HepG2 (cell line): ENCODE data around the gene PIP5K1A. TPM values are rescaled to one million over a fixed set of nuclear protein-coding genes. Genes with fewer than 3 reads are reported as not detected.

Experiments
- CBX2 ChIP-seq, 2 experiments: fragments of 200-600 bp in 1 of 2; sonication (generic); formaldehyde crosslinking in 1 of 2; IDR thresholded peaks; 2 replicates each; pipeline versions ENCODE4 v1.7.0 to v1.8.1; 2018 to 2022; ENCODE audit warnings: low read depth in 2 of 2, low read length in 1 of 2, mild to moderate bottlenecking in 1 of 2, missing genetic modification reagents in 1 of 2
- ETV6 ChIP-seq: sonication (generic); formaldehyde crosslinking; conservative IDR thresholded peaks from 2 replicates; pipeline ENCODE4 v1.4.0; 2020; ENCODE audit warnings: missing genetic modification reagents
- FIP1L1 ChIP-seq: fragments of 200-400 bp; formaldehyde crosslinking; IDR thresholded peaks from 2 replicates; pipeline ENCODE4 v1.6.1; 2018; ENCODE audit warnings: low read depth, mild to moderate bottlenecking, low read length, moderate library complexity, borderline replicate concordance; ENCODE audit not compliant: insufficient read depth
- HHEX ChIP-seq: IDR thresholded peaks from 2 replicates; pipeline ENCODE4 v1.6.1; 2016; ENCODE audit warnings: control low read depth
- KLF11 ChIP-seq: IDR thresholded peaks from 2 replicates; pipeline ENCODE4 v1.6.1; 2016; ENCODE audit warnings: missing compliant biosample characterization
- MED8 ChIP-seq: sonication (generic); formaldehyde crosslinking; IDR thresholded peaks from 2 replicates; pipeline ENCODE4 v1.8.1; 2023; ENCODE audit warnings: mild to moderate bottlenecking, missing genetic modification reagents; ENCODE audit not compliant: insufficient replicate concordance
- MEIS2 ChIP-seq: sonication (generic); formaldehyde crosslinking; IDR thresholded peaks from 2 replicates; pipeline ENCODE4 v1.9.0; 2021; ENCODE audit warnings: mild to moderate bottlenecking, missing genetic modification reagents
- NR1H2 ChIP-seq: sonication (generic); formaldehyde crosslinking; IDR thresholded peaks from 2 replicates; pipeline ENCODE4 v1.8.1; 2022; ENCODE audit warnings: low read depth, missing genetic modification reagents, borderline replicate concordance
- PCBP2 ChIP-seq: fragments of 200-400 bp; formaldehyde crosslinking; optimal IDR thresholded peaks from 2 replicates; pipeline ENCODE3; 2018; ENCODE audit warnings: low read length, low read depth; ENCODE audit not compliant: poor library complexity, severe bottlenecking
- TCF7 ChIP-seq: sonication (generic); IDR thresholded peaks from 2 replicates; pipeline ENCODE4 v1.6.1; 2016; ENCODE audit warnings: antibody characterized with exemption, low read depth
- ZNF333 ChIP-seq: sonication (generic); formaldehyde crosslinking; IDR thresholded peaks from 2 replicates; pipeline ENCODE4 v1.4.0; 2020; ENCODE audit warnings: mild to moderate bottlenecking, missing genetic modification reagents, borderline replicate concordance
- ZNF530 ChIP-seq: sonication (generic); formaldehyde crosslinking; IDR thresholded peaks from 2 replicates; pipeline ENCODE4 v1.5.0; 2020; ENCODE audit warnings: low read depth, mild to moderate bottlenecking, missing genetic modification reagents
- ZNF615 ChIP-seq: sonication (generic); formaldehyde crosslinking; IDR thresholded peaks from 2 replicates; pipeline ENCODE4 v1.5.0; 2020; ENCODE audit warnings: mild to moderate bottlenecking, missing genetic modification reagents, borderline replicate concordance
- ZNF790 ChIP-seq: sonication (generic); formaldehyde crosslinking; IDR thresholded peaks from 2 replicates; pipeline ENCODE4 v1.8.0; 2022; ENCODE audit warnings: missing genetic modification reagents, mild to moderate bottlenecking, borderline replicate concordance
- polyA plus RNA-seq, 8 experiments: library from polyadenylated mRNA; depleted of rRNA in 3 of 8; stranded (reverse) in 7 of 8; unstranded in 1 of 8; fragments of >200 nt; fragmentation: Illumina TruSeq in 4 of 8; extraction: Trizol in 4 of 8; gene quantifications; 2 replicates each; pipeline versions ENCODE4 v1.2.1 to v1.2.3, GENCODE V29; 2011 to 2016; ENCODE audit warnings: low read depth in 4 of 8, missing spikeins in 1 of 8, mixed read lengths in 1 of 8; ENCODE audit not compliant: insufficient read depth in 1 of 8
- total RNA-seq, 5 experiments: library from RNA; depleted of rRNA; stranded (reverse); fragments of >200 nt; fragmentation: Illumina TruSeq; extraction: Trizol; gene quantifications; 2 replicates each; pipeline ENCODE4 v1.2.3, GENCODE V29; 2016; ENCODE audit warnings: low read depth in 1 of 5
- TF ChIP-seq, protein P1 (sequence below): sonication (generic); formaldehyde crosslinking; IDR thresholded peaks from 2 replicates; pipeline ENCODE4 v1.5.0; 2020; ENCODE audit warnings: missing genetic modification reagents, mild to moderate bottlenecking, borderline replicate concordance
- TF ChIP-seq, protein P2 (sequence below): sonication (generic); formaldehyde crosslinking; IDR thresholded peaks from 2 replicates; pipeline ENCODE4 v1.4.0; 2020; ENCODE audit warnings: missing genetic modification reagents
- TF ChIP-seq, protein P3 (sequence below): IDR thresholded peaks from 2 replicates; pipeline ENCODE4 v1.6.1; 2016; ENCODE audit warnings: missing biosample characterization, missing genetic modification reagents, low read depth
- TF ChIP-seq, protein P4 (sequence below): sonication (generic); formaldehyde crosslinking; IDR thresholded peaks from 2 replicates; pipeline ENCODE4 v1.8.0; 2022; ENCODE audit warnings: mild to moderate bottlenecking, missing genetic modification reagents, moderate library complexity
- TF ChIP-seq, protein P5 (sequence below): sonication (generic); formaldehyde crosslinking; conservative IDR thresholded peaks from 2 replicates; pipeline ENCODE4 v1.4.0; 2020; ENCODE audit warnings: missing genetic modification reagents

Gene PIP5K1A
- total and polyA plus RNA-seq, 2 of the 13 experiments (the other 11 are each of a cell fraction or from before 2014, with no cell fraction given) = 45.3 to 65.1 TPM

DNA sequence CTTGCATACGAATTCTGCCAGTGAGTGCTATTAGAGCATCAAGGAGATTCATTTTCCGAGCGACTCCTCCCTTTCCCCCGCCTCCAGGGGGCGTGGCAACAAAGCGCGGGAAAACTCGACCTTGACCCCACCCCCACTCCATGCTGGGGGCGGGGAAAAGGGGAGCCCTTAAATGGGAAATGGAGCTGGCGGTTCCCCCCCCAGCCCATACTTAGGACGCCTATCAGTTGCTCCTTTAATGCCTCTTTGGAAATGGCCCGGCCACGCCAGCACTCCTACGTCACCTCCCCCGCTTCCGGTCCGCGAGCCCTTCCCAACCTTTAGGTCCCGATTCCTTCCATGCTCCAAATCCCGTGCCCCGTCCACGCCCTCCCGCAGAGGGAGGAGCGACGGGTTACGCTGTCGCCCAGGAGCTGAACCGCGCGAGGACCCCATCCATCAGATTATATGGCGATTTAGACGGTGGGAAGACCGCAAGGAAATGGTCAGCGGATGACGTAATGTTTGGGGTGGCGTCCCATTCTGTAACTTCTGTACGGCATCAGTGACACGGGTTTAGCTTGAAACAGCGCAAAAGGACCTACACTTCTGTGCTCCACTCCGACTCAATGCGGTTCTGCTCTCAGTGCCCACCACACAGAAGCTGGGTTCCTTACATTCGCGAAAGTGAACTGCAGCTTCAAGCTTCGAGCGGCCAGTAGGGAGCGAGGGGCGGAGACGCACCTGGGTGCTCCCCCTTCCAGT lies 83.0 kb downstream of the PIP5K1A start (continued):
- TF ChIP-seq NR1H2 (CRISPR knock-in tag) (no peak), ZNF790 (CRISPR knock-in tag) (no peak), HHEX (CRISPR knock-in tag) (0 out of 2 replicates have a peak, but pooled peaks have one; percentile 33), ZNF333 (0 out of 2 replicates have a peak, but pooled peaks have one; percentile 7), PCBP2 (no peak), CBX2 (IDR thresholded peaks at IDR 0.05; ENCODE audit: low read depth, low read length) (no peak), CBX2 (CRISPR knock-in tag; IDR thresholded peaks at IDR 0.05; ENCODE audit: low read depth) (no peak), ETV6 (CRISPR knock-in tag) (no peak), MED8 (CRISPR knock-in tag) (no peak), FIP1L1 (no peak), ZNF615 (CRISPR knock-in tag) (no peak), KLF11 (CRISPR knock-in tag) (no peak), ZNF530 (CRISPR knock-in tag) (no peak), TCF7 (no peak), MEIS2 (CRISPR knock-in tag) (peak; percentile 2)
- TF ChIP-seq, protein P1, sequence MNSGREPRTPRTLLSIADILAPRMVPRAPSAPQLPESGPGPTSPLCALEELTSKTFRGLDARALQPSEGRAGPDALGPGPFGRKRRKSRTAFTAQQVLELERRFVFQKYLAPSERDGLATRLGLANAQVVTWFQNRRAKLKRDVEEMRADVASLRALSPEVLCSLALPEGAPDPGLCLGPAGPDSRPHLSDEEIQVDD = no peak
- TF ChIP-seq, protein P2, sequence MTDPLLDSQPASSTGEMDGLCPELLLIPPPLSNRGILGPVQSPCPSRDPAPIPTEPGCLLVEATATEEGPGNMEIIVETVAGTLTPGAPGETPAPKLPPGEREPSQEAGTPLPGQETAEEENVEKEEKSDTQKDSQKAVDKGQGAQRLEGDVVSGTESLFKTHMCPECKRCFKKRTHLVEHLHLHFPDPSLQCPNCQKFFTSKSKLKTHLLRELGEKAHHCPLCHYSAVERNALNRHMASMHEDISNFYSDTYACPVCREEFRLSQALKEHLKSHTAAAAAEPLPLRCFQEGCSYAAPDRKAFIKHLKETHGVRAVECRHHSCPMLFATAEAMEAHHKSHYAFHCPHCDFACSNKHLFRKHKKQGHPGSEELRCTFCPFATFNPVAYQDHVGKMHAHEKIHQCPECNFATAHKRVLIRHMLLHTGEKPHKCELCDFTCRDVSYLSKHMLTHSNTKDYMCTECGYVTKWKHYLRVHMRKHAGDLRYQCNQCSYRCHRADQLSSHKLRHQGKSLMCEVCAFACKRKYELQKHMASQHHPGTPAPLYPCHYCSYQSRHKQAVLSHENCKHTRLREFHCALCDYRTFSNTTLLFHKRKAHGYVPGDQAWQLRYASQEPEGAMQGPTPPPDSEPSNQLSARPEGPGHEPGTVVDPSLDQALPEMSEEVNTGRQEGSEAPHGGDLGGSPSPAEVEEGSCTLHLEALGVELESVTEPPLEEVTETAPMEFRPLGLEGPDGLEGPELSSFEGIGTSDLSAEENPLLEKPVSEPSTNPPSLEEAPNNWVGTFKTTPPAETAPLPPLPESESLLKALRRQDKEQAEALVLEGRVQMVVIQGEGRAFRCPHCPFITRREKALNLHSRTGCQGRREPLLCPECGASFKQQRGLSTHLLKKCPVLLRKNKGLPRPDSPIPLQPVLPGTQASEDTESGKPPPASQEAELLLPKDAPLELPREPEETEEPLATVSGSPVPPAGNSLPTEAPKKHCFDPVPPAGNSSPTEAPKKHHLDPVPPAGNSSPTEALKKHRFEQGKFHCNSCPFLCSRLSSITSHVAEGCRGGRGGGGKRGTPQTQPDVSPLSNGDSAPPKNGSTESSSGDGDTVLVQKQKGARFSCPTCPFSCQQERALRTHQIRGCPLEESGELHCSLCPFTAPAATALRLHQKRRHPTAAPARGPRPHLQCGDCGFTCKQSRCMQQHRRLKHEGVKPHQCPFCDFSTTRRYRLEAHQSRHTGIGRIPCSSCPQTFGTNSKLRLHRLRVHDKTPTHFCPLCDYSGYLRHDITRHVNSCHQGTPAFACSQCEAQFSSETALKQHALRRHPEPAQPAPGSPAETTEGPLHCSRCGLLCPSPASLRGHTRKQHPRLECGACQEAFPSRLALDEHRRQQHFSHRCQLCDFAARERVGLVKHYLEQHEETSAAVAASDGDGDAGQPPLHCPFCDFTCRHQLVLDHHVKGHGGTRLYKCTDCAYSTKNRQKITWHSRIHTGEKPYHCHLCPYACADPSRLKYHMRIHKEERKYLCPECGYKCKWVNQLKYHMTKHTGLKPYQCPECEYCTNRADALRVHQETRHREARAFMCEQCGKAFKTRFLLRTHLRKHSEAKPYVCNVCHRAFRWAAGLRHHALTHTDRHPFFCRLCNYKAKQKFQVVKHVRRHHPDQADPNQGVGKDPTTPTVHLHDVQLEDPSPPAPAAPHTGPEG = 0 out of 2 replicates have a peak, but pooled peaks have one; percentile 11
- TF ChIP-seq, protein P3, sequence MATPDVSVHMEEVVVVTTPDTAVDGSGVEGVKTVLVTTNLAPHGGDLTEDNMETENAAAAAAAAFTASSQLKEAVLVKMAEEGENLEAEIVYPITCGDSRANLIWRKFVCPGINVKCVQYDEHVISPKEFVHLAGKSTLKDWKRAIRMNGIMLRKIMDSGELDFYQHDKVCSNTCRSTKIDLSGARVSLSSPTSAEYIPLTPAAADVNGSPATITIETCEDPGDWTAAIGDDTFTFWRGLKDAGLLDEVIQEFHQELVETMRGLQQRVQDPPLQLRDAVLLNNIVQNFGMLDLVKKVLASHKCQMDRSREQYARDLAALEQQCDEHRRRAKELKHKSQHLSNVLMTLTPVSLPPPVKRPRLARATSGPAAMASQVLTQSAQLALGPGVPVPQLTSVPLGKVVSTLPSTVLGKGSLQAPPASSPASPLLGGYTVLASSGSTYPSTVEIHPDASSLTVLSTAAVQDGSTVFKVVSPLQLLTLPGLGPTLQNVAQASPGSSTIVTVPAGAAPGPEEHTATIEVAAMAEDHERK (CRISPR knock-in tag) = peak; percentile 34; the same call in 1 of the 2 replicates
- TF ChIP-seq, protein P4, sequence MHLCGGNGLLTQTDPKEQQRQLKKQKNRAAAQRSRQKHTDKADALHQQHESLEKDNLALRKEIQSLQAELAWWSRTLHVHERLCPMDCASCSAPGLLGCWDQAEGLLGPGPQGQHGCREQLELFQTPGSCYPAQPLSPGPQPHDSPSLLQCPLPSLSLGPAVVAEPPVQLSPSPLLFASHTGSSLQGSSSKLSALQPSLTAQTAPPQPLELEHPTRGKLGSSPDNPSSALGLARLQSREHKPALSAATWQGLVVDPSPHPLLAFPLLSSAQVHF (CRISPR knock-in tag) = no peak
- TF ChIP-seq, protein P5, sequence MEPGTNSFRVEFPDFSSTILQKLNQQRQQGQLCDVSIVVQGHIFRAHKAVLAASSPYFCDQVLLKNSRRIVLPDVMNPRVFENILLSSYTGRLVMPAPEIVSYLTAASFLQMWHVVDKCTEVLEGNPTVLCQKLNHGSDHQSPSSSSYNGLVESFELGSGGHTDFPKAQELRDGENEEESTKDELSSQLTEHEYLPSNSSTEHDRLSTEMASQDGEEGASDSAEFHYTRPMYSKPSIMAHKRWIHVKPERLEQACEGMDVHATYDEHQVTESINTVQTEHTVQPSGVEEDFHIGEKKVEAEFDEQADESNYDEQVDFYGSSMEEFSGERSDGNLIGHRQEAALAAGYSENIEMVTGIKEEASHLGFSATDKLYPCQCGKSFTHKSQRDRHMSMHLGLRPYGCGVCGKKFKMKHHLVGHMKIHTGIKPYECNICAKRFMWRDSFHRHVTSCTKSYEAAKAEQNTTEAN = no peak
